Activated CD4-positive, alpha-beta T cell treated with anti-CD3 and anti-CD28 coated beads, Interleukin-2, Interleukin-6, amounts not matched to agents 100 ng/mL and 50 ng/mL, durations not matched to agents 16 hours and 8 hours (primary cell): ENCODE results near the gene IGF2R.
A peak's percentile ranks its signal among the peaks of the same experiment; 100 is the strongest.

Source experiments
- DNase-seq: peaks from one replicate; pipeline ENCODE4 v3.0.0-alpha.2; 2020

IGF2R gene

GRCh38 chr6:159977904-159978268 is 9.0 kb downstream of the IGF2R start:
- DNase-seq = no peak

DNA sequence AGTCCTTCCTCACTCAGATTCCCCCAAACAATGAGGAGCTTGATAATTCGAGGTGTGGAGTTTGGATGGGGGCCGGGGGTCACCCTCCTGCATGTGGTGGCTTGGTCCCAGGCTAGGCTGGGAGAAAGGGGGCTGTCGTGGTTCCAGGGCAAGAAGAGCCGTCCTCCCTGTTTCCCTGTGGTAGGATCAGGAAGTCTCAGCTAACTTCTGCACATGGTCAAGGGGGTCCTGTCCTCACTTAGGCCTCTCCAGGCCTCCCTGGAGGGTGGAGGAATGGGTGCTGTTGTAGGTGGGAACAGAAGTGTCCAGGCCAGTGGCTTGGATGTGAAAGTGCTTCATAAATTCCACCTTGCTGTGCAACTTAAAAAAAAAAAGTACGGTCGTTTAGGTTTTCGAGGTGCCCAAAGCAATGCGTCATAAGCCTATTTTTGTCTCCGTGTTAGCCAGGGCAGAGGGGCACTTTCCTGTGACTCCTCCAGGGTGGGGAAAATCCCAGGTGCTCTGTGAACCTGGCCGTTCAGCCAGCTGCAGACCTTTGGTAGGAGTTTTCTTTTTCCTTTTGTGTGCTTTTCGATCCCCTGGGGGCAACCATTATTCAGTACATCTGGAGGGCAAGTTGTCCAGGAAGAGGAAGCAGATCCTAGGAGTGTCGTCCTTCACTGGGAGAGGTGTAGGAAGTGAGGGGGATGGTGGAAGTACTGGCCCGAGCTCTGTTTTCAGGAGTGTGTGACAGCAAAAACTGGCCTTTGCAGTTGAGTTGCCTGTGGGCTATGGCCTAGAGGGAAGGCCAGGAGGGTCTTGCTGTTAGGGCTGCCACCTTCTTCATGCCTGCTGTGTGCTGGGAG is 9.6 kb downstream of the IGF2R start:
- DNase-seq = peak; percentile 70

DNA sequence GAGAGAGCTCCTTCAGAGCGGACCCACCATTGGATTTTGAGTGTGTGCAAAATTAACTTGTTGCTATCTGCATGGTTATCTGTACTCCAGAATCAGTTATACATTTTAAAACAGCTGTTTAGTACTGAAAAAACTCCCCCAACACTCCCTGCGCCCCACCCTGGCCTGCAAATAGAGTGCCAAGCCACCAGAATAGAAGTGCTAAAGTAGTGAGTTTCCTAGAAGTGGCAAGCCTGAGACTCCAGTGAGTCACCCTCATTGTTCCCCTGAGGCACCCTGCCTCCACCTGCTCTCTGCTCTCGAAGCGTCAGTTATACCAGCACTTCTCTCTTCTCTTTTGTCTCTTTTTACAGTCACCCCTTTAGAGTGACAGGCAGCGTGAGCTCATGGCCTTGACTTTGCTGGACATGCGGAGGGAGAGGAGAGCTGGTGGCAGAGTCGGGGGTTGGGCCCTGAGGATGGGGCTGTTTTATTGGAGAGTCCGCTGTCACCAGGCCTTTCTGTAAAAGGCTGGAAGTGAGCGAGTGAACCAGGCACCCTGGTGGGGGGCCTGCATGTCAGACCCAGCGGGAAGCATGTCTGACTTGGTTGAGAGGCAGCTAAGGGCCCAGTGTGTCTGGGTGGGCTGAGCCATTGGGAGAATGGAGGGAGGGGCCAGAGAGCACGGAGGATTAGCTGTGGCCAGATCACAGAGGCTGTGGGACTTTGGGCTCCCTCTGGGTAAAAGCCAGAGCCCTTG is 10.4 kb downstream of the IGF2R start:
- peak; percentile 88 for DNase-seq

DNA sequence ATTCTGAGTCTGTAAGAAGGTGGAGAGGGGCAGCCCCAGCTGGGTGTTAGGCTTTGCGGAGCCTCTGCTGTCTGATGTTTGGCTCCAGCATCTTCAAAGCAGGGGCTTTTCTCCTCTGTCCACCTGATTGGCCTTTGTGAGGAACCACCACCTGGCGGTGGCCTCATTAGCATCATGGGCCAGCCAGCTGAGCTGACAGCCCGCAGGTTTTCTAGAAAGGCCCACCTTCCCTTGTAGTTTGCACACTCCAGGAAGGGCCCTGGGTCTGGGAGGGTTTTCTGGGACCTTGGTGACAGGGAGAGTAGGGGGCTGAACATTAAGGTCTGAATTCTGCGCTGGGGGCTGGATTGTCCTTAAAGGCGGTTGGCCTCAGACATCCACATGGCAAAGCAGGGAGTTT is 11.6 kb downstream of the IGF2R start:
- DNase-seq = no peak

DNA sequence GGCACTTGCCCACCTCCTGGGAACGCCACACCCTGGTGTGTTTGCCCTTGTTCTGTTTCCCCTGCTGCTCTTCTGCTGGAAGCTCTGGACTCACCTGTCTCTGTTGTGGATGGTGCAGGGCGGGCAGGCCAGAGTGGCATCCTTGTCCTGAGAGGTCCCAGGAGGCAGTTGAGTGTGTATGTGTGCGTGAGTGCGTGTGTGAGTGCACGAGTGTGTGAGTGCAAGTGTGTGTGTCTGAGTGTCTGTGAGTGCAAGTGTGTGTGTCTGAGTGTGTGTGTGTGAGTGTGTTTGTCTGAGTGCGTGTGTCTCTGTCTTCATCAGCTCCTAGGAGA is 12.2 kb downstream of the IGF2R start:
- DNase-seq = no peak

DNA sequence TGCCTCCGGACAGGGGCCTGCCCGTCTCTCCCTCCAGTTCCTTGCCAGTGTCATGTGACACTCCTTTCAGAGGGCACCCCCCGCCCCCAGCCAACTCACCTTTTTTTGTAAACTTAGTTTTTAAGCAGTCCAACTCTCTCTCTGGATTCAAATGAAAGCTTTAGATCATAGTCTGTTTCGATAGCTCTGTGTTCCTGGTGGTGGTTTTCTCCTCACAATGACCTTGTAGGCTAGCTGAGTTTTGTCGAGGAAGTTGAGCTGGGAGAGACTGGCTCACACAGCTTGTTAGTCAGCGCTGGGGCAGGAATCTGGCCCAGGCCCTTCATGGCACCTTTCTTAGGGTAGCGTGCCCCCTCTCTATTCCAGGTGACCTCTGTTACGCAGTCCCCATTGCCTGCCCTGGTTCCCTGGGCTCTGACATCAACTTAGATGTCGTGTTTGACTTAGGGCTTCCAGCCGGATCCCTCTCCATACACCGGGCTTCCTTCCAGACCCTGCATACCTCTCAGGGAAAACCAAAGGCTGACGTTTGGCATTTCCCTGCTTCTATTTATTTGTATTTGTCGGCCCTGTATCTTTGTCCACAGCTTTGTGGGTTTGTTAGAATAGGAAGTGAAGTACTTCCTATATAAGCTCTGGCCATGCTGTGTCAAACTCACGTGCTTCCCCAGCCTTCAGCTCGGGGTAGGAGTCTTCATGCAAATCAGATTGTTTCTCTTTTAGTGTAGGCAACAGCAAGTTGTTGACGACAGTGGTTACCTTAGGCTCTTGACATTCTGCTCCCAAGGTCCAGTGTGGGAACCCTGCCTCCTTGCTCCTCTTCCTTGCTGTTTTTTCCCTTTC is 12.7 kb downstream of the IGF2R start:
- DNase-seq = peak; percentile 74

DNA sequence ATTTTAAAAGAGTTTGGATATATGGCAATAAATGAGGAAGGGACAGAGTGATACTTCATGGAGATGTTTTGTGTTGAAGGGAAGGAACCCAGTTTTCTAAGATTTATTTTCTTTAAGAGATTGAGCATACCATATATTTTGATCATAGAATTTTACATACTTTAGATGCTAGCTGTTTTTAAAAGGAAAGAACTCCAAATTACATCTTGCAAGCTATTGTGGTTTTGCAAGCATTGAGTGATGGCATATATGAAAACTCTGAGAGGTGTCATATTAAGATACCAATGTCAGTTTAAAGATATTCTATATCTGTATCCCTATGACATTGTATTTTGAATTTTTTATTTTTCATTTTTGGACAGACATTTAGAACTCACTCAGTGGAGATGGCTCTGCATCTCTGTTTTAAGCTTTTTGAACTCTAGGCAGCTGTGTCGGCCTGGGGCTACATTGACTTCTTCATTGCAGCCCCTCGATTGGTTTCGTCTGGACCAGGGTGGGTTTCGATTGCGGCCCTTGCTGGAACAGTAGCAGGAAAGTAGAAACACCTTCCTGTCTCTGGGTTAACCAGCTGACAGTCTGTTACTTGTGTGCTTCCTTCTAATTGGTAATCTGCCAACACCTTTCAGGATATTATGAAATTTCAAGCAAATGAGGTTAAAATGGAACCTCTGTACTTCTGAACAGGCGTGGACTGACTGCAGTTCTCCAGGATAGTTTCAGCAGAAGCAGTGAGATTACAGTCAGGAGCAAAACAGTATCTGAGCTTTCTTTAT is 14.0 kb downstream of the IGF2R start:
- DNase-seq = peak; percentile 67

DNA sequence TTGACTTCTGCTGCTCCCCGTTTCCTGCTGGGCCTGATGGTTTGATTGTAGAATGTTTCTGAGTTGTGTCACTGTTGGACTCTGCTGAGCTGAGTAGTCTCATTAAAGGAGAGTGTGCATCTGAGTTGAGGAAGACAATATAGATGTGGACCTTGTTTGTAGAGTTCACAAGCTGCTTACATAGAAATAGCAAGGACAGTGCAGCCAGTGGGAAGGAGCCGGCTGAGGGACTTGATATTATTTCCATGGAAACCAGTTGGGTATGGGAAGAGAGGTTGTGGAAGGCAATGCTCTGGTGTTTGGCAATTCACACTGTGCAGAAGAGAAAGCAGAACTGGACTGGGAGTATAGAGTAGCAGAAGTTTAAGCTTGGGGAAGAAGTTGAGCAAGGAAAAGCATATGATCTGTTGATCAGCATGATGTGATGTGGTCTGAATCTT is 14.8 kb downstream of the IGF2R start:
- DNase-seq = no peak

DNA sequence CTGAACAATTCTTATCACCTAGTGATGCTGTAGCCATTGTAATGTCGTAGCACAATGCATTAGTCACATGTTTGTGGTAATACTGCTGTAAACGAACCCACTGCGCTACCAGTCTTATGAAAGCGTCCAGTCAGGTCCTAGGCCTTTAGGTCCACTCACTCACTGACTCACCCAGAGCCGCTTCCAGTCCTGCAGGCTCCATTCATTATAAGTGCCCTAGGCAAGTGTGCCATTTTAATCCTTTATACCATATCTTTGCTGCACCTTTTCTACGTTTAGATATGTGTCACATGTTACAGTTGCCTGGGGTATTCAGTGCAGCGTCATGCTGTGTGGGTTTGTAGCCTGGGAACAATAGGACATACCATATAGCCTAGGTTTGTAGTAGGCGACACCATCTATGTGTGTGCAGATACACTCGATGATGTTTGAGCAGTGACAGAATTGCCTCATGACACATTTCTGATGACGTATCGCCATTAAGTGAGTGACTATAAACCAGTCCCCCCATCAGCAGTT is 15.4 kb downstream of the IGF2R start:
- no peak for DNase-seq

DNA sequence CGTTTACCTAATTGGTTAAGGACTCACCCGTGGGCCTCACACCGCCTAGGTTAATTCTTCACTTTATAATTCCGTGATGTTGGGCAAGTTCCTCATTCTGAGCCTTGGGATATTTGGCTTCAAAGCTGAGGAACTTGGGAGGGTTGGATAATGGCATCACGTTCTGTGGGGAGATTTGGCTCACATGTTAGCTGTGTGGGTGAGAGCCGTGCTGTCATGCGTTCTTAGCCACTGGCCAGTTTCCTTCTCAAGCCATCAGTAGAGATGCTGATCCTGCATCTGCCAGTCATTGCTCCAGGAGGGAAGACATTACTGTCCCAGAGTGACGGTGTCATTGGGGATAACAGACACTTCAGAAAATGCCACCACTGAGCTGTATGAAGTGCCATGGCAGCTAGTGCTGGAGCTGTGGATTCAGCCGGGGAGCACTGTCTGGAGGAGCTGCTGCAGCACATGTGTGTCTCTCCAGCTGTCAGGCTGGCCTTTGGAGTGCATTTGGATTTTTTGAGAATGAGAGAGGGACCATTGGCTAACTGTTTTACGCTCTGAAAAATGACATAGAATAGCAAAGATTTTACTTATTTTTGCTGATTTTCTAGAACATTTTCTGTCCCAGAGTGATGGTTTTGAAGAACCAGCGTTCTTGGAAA is 16.5 kb downstream of the IGF2R start:
- no peak for DNase-seq

DNA sequence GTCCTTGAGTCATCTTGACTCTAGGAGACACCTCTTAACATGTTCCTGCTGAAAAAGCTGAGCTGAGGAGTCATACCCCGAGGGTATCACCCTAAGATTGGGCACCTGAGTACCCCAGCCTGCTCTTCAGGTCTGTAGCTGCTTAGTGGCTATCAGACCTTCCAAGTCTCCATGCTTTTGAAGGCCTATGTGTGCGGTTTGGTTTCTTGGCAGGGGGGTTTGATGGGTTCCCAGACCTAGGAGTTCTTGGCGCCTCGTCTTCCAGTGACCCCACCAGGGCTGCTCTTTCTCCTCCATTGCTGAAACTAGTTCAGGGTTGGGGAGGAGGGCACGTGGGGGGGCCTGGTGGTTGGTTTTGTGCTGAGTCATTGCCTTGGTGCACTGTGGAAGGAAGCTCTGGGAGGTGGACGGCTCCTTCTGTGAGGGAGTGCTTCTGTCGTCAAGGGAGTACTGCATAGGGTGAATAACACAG is 20.1 kb downstream of the IGF2R start:
- peak; percentile 66 for DNase-seq

DNA sequence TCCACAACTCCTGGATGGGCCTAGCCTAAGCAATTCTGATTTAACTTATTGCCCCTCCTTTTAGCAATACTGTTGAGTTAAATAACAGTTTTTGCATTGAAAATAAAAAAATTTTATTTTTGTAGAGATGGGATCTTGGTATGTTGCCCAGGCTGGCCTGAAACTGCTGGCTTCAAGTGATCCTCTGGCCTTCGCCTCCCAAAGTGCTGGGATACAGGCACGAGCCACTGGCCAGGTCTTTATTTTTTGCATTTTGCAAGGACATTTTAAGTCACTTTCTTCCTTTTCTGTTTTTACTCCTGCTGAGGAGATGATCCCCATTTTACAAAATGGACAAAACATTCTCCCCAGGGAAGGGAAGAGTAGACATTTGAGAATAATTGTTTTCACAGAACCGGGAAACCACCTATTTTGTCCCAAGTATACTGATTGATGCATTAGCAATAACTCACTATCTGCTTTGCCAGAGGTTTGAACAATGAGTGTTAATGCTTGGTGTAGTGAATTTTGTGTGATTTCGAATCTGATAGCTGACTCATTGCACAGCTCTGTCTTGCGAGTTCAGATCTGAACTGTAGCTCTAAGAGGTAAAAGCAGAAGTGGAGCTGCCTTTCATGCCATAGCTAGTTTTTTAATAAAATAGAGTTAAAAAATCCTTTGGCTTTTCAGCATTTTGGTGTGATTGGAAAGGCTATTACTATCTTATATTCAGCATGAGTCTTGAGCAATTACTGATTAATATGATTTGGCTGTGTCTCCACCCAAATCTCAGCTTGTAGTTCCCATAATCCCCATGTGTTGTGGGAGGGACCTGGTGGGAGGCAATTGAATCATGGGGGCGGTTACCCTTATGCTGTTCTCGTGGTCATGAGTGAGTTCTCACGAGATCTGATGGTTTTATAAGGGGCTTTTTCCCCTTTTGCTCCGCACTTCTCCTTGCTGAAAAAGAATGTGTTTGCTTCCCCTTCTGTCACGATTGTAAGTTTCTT is 20.9 kb downstream of the IGF2R start:
- peak; percentile 69 for DNase-seq

DNA sequence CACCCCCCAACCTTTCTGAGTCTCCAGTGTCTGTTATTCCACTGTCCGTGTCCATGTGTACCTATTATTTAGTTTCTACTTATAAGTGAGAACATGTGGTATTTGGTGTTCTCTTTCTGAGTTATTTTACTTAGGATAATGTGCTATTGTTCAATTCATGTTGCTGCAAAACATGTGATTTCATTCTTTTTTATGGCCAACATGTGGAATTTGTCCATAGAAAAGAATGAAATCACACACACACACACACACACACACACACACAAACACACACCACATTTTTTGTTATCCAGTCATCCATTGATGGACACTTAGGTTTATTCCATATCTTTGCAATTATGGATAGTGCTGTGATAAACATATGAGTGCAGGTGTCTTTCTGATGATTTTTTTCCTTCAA is 23.5 kb downstream of the IGF2R start:
- DNase-seq = no peak

DNA sequence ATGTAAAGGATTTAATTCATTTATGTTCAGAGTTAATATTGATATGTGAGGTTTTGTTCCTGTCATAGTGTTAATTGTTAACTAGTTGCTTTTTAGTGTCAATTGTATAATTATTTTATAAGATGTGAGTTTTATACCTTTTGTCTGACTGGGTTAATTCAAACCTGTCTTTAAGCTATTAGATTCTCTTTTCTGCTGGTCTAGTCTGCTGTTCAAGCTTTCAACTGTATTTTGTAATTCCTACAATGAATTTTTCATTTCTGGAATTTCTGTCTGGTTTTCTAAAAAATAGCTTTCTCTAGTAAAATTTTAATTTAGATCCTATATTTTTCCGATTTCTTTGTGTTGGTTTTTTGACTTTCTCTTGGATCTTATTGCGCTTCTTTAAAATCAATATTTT is 26.5 kb downstream of the IGF2R start:
- DNase-seq = no peak

DNA sequence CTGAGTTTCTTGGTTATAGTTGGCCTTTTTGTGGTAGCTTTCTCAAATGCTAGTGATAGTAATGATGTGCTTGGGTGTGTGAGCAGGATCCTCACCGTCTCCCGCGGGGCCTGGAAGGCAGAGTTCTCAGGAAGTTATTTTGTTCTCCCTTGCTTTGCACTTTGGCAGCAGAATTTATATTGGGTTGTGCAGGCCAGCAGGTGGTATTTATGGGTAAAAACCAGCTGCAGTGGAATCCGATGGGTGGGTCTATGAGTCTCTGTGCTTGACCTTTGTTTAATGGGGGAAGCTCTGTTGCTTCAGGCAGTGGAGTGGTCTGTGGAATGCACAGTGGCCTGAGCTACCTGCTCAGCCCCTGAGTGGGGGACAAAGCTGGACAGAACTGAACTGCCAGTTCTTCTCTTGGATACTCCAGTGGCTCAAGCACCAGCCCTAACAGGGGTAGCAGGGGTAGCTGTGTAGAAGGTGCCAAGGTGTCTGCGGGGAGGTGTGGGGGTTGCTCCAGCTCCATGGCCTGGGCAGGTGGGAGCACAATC is 27.3 kb downstream of the IGF2R start:
- no peak for DNase-seq

GRCh38 chr6:159996626-159997497 is 28.0 kb downstream of the IGF2R start:
- DNase-seq = no peak

- no peak for DNase-seq
Observed at GRCh38 chr6:159997498-159998101, 28.7 kb downstream of the IGF2R start.

GRCh38 chr6:159998538-159998937 is 29.7 kb downstream of the IGF2R start:
- no peak for DNase-seq

DNA sequence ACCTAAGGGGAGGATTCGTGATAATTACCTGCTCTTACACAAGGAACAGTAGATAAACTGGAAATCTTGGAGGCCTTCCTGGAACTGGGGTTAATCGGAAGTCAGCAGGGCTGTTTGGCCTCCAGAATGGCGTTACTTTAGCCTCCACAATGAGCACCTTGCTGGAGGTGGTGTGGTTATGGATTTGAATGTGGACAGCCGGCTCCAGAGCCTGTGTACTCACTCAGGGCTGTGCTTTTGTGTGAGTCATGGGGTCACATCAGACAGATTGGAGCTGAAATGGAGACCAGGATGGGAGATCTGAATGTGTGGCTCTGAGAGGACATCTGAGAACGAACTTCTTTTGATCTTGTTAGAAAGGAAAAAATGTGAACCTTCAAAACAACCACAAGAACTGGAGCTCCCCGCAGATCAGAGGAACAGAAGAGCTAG is 30.4 kb downstream of the IGF2R start:
- no peak for DNase-seq
